GM12878 (cell line): ENCODE data around the gene KLF4. TPM values are rescaled to one million over a fixed set of nuclear protein-coding genes. Genes with fewer than 3 reads are reported as not detected.

Experiments
- CBFB ChIP-seq: IDR thresholded peaks from 2 replicates; pipeline ENCODE4 v1.6.1; 2016; ENCODE audit warnings: antibody characterized with exemption, low read depth
- DPF2 ChIP-seq: fragments of 450-650 bp; IDR thresholded peaks from 2 replicates; pipeline ENCODE4 v1.6.1; 2017; ENCODE audit warnings: mild to moderate bottlenecking
- E4F1 ChIP-seq: fragments of 450-650 bp; IDR thresholded peaks from 2 replicates; pipeline ENCODE4 v1.6.1; 2018; ENCODE audit warnings: borderline replicate concordance, mild to moderate bottlenecking; ENCODE audit not compliant: partially characterized antibody
- GATAD2B ChIP-seq: fragments of 450-650 bp; conservative IDR thresholded peaks from 2 replicates; pipeline ENCODE4 v1.6.1; 2017; ENCODE audit warnings: low read depth, mild to moderate bottlenecking, moderate library complexity
- MLLT1 ChIP-seq: fragments of 450-650 bp; IDR thresholded peaks from 2 replicates; pipeline ENCODE4 v1.6.1; 2016; ENCODE audit warnings: mild to moderate bottlenecking
- NFIC ChIP-seq: IDR thresholded peaks from 2 replicates; pipeline ENCODE4 v1.6.1; 2012; ENCODE audit warnings: low read depth, mild to moderate bottlenecking, inconsistent platforms, low read length, moderate library complexity
- TCF7 ChIP-seq: IDR thresholded peaks from 2 replicates; pipeline ENCODE4 v1.6.1; 2014; ENCODE audit warnings: antibody characterized with exemption, borderline replicate concordance
- YY1 ChIP-seq: IDR thresholded peaks from 2 replicates; pipeline ENCODE4 v1.6.1; 2011; ENCODE audit warnings: low read depth, mild to moderate bottlenecking, low read length
- polyA plus RNA-seq, 11 experiments: library from polyadenylated mRNA; depleted of rRNA in 4 of 11; unstranded in 6 of 11; stranded (reverse) in 5 of 11; fragments of >200 nt; fragmentation: Nextera tagmentation in 4 of 11; fragmentation: Illumina TruSeq in 1 of 11; extraction: Ambion mirVana in 4 of 11; extraction: Trizol in 1 of 11; gene quantifications; 1 replicate in 1 of 11; 2 replicates in 10 of 11; pipeline versions ENCODE4 v1.2.1 to v1.2.3, GENCODE V29; 2011 to 2016; ENCODE audit warnings: inconsistent platforms in 2 of 11, missing spikeins in 2 of 11, low read depth in 1 of 11
- total RNA-seq, 4 experiments: library from RNA; depleted of rRNA in 3 of 4; stranded (reverse); fragments of >200 nt in 3 of 4; fragmentation: Illumina TruSeq in 1 of 4; extraction: Trizol in 1 of 4; gene quantifications; 2 replicates each; pipeline versions ENCODE4 v1.2.1 to v1.2.3, GENCODE V29; 2013 to 2021

KLF4 gene
- total and polyA plus RNA-seq, 10 of the 15 experiments (the other 5 are each of a cell fraction or from before 2014, with no cell fraction given) = 0.03 to 0.40 (median 0.10) TPM; not detected in 1

GRCh38 chr9:107492381-107492970, 2.9 kb upstream of the KLF4 start (continued):
- TF ChIP-seq MLLT1 (no peak), YY1 (no peak), TCF7 (no peak), CBFB (no peak), NFIC (no peak), DPF2 (no peak), E4F1 (no peak), GATAD2B (no peak)
